H1 (cell line): Measurements from ENCODE around the gene RASSF5.

Experiments
- BCL11A ChIP-seq, 2 experiments: IDR thresholded peaks; one replicate each; pipeline ENCODE4 v1.6.1; 2011; ENCODE audit warnings: low read depth in 2 of 2, low read length in 2 of 2, mild to moderate bottlenecking in 2 of 2
- CTCF ChIP-seq, 3 experiments: IDR thresholded peaks; 1 replicate in 2 of 3; 2 replicates in 1 of 3; pipeline versions ENCODE4 v1.5.1 to v1.6.1; 2011; ENCODE audit warnings: low read length in 3 of 3, mild to moderate bottlenecking in 3 of 3, inconsistent platforms in 2 of 3, low read depth in 1 of 3, moderate library complexity in 1 of 3; ENCODE audit not compliant: insufficient read depth in 1 of 3; ENCODE audit errors: control extremely low read depth in 1 of 3
- EZH2 ChIP-seq: fragments of 200-600 bp; sonication (generic); IDR thresholded peaks from 2 replicates; pipeline ENCODE4 v1.7.1; 2012; ENCODE audit warnings: low read depth, mild to moderate bottlenecking, moderate library complexity, low read length, inconsistent platforms; ENCODE audit not compliant: severe bottlenecking
- JUND ChIP-seq: IDR thresholded peaks from 2 replicates; pipeline ENCODE4 v1.6.1; 2011; ENCODE audit warnings: mild to moderate bottlenecking, improper control_type of control experiment, low read length
- MAX ChIP-seq: IDR thresholded peaks from 2 replicates; pipeline ENCODE4 v1.6.1; 2012; ENCODE audit warnings: inconsistent platforms
- RFX5 ChIP-seq: IDR thresholded peaks from 2 replicates; pipeline ENCODE4 v1.6.1; 2011; ENCODE audit warnings: low read depth, low read length, improper control_type of control experiment, borderline replicate concordance
- RNF2 ChIP-seq: fragments of 200-900, 300-1000 bp; sonication (generic); IDR thresholded peaks from 2 replicates; pipeline ENCODE4 v1.7.1; 2016; ENCODE audit warnings: borderline replicate concordance, low read depth, mild to moderate bottlenecking, antibody characterized with exemption, low read length; ENCODE audit not compliant: poor library complexity, severe bottlenecking; ENCODE audit errors: missing control alignments
- TAF1 ChIP-seq: IDR thresholded peaks from 2 replicates; pipeline ENCODE4 v1.6.1; 2011; ENCODE audit warnings: mild to moderate bottlenecking, low read depth, low read length
- TCF12 ChIP-seq: IDR thresholded peaks from 2 replicates; pipeline ENCODE4 v1.6.1; 2011; ENCODE audit warnings: low read depth, mild to moderate bottlenecking, low read length
- ZNF274 ChIP-seq: IDR thresholded peaks from 2 replicates; pipeline ENCODE4 v1.7.0; 2012; ENCODE audit warnings: low read length, borderline replicate concordance; ENCODE audit errors: extremely low read depth

GRCh38 chr1:206467915-206468314, 39.4 kb upstream of the RASSF5 start:
- TF ChIP-seq MAX: peak; percentile 27; the same call in 1 of the 2 replicates
- TF ChIP-seq RNF2: no peak
- TF ChIP-seq EZH2: no peak
- TF ChIP-seq RFX5: no peak
- no peak for TF ChIP-seq JUND
- no peak for TF ChIP-seq TAF1
- no peak for TF ChIP-seq BCL11A (IDR thresholded peaks at IDR 0.05; ENCODE audit: low read depth in 2 of 2, low read length in 2 of 2)
- TF ChIP-seq CTCF (IDR thresholded peaks at IDR 0.05; ENCODE audit: control extremely low read depth in 1 of 3, insufficient read depth in 1 of 3, low read depth in 1 of 3, low read length in 3 of 3): no peak
- TF ChIP-seq ZNF274: no peak
- no peak for TF ChIP-seq TCF12
